Right ventricle myocardium inferior (tissue), 1 donor: Measurements from ENCODE around the gene PLEKHA8. TPM values are rescaled to one million over a fixed set of nuclear protein-coding genes. Genes with fewer than 3 reads are reported as not detected.
"Not testable (repeated sequence)": the region's sequence is repeated elsewhere in the genome, so short reads cannot be mapped to it uniquely, and the experiment has no call there.

Experiments used
- ATAC-seq: fragments of 200-7000 bp; cut with Tn5 transposase; one replicate; pipeline ENCODE4 v1.9.1; 2020; ENCODE audit warnings: mild to moderate bottlenecking, moderate library complexity
- DNase-seq: peaks from one replicate; pipeline ENCODE4 v3.0.0; 2021; ENCODE audit errors: missing footprints
- intact Hi-C: fragments of 100-400 bp; cut with DNase I; formaldehyde crosslinking; loops from one replicate; pipeline ENCODE4 v1.11.0; 2022
- total RNA-seq: library from RNA; stranded (reverse); fragmentation: NEBNext Ultra II Directional; extraction: Animal tissue kit (Norgen Biotek cat#: 25700); gene quantifications from one replicate; pipeline ENCODE4 v1.2.1, GENCODE V29; 2021
- donor health status: DM: no; HTN: yes; CAD: no; lungs with severe emphysema.

Gene PLEKHA8
- total RNA-seq, 1 donor from 2014 or later = 3.9 TPM

DNA sequence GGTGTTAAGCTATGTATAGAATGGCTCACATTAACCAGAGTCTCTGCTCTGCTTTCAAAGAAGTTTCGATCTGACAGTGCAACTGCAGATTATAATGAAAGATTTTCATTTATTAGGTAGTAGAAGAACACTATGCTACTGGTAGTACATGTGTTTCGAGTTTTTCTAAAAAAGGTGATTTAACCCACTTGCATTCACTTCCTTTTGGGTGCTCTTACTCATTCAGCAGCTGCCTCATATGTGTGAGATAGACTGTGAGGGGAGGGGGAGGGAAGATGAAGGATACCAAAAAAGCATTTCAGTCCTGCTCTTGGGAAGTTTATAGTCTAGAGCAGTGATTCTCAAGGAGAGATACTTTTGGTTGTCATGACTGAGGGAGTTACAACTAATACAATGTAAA is 20.4 kb downstream of the PLEKHA8 start:
- DNase-seq = no peak
- ATAC-seq = no peak

DNA sequence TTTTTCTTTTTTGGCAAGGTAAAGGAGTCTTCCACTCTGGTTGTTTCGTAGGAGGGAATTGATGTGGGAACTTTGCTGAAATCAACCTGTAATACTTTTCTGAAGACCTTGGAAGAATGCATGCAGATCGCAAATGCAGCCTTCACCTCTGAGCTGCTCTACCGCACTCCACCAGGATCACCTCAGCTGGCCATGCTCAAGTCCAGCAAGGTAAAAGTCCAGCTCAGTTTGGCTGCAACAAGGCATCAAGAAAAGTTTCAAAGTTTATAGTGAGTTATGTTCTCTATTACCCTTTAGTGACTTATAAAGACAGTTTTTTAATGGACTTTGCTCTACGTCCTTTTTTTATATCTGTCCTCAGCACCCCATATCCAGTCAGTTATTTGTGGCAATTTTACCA is 21.0 kb downstream of the PLEKHA8 start:
- intact Hi-C loops = no loop called here
- ATAC-seq = no peak
- DNase-seq = no peak

More for the DNA sequence above, 20.4 kb downstream of the PLEKHA8 start:
- intact Hi-C loops = no loop called here

DNA sequence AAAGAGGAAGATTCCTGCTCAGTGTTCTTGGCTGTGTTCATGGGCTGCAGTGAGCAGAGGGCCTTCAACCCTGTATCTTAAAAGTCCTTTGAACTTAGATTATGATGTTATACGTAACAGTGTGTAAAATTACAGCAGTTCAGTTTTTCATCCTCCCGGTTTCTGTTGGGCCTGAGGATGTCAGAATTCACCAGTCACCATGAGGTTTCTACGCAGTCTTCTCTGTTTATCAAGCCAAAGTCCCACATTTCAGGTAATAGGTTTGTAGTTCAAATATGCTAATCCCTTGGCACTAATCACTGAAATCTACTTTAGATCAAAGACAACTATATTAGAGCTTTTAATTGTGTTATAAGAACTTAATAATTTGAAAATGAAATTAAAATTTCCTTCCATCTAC is 24.9 kb downstream of the PLEKHA8 start:
- intact Hi-C loops = no loop called here
- ATAC-seq = no peak
- no peak for DNase-seq

DNA sequence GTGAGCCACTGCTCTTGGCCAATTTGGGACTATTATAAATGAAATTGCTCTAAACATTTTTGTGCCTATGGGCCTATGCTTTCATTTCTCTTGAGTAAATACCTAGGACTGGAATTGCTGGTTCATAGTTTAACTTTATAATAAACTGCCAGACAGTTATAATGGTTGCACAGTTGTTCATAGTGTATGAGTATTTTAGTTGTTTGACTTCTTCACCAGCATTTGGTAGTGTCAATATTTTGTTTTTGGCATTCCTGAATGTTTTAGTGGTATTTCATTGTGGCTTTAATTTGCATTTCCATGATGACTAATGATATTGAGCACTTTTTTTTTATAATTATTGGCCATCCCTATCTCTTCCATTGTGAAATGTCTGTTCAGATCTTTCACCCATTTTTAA is 29.5 kb downstream of the PLEKHA8 start:
- ATAC-seq = no peak
- intact Hi-C loops = no loop called here
- no peak for DNase-seq

DNA sequence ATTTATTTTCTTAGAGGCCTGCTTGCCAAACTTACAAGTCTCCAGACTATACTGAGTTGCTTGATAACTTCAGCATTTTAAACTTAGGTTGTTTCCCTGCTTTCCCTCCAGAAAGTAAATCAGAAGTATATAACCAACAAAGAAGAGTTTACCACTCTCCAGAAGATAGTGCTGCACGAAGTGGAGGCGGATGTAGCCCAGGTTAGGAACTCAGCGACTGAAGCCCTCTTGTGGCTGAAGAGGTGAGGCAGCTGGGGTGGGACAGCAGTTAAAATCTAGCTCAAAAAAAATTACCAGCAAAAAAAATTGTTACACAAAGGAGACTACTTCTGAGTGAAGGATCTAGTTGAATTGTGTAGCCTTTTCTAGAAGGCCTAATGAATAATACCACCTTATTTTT is 33.6 kb downstream of the PLEKHA8 start:
- intact Hi-C loops, DNase-seq: not testable (repeated sequence)
- ATAC-seq = peak; percentile 80

DNA sequence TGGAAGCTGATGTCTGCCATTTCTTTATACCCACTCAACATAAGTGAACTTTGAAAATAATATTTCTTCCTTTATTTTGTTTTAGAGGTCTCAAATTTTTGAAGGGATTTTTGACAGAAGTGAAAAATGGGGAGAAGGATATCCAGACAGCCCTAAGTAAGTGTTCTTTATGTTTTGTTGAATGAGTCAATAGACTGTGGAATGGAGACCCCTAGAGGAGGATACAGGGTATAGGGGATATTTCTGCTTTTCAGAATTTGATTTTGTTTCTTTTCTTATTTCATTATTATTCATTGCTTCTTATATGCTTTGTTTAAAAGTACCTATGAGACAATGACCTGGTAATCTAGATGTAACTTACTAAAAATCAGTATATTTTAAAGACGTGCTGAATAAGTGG is 34.4 kb downstream of the PLEKHA8 start:
- ATAC-seq = peak; percentile 70
- DNase-seq = no peak
- intact Hi-C loops = no loop called here

DNA sequence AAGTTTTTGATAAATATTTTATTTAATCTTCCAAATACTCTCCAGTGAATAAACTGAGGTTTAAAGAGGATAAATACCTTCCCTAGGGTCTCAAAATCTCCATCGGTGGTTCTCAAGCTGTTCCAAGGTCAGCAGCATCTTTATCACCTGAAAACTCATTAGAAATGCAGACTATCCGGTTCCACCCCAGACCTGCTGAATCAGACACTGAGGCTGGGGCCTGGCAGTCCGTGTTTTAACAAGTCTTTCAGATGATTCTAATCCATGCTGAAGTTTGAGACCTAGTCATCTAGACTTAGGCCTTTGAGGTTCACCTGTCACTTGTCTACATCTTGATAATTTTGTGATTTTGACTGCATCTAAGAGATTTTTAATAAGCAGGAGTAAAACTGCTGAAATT is 37.5 kb downstream of the PLEKHA8 start:
- DNase-seq (no peak), ATAC-seq (no peak)
- intact Hi-C loops = loop anchor here (5.0 kb wide), 1 partner anchor 318 kb away; no protein-coding TSS in a partner anchor

DNA sequence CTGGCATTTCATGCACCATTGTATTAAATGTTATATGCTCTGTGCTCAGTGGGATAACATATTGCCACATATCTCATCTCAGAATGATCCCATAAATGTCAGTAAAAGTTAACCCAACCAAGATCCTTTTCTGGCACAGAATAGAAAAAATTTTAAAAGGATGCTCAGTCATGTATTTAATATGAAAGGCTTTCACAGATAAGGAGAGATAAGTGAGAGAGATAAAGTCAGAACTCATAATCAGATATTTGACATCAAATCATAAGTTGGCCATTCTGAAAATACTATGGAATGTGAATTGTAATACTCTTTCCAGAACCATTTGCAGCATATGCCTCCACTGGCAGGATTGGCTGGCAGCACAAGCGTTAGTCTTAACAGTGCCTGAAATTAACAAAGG is 38.5 kb downstream of the PLEKHA8 start:
- DNase-seq = no peak
- intact Hi-C loops = loop anchor here (5.0 kb wide), 1 partner anchor 319 kb away; no protein-coding TSS in a partner anchor
- no peak for ATAC-seq

DNA sequence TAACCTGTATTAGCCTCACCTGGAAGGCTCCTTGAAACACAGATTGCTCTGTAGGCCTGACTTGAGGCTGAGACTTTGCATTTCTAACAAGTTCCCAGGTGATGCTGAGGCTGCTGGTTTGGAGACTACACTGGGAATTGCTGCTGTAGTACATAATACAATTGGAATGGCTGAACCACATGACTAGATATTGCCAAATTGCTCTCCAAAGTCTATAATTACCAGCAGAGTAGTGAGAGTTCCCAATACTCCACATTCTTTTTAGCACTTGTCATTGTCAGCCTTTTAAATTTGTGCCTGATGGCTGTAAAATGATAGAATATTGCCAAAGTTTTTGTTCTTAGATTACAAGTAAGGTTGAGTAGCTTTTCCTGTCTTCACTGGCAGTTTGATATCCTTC is 39.9 kb downstream of the PLEKHA8 start:
- intact Hi-C loops = loop anchor here (5.0 kb wide), 1 partner anchor 321 kb away; no protein-coding TSS in a partner anchor
- peak; percentile 83 for ATAC-seq

DNA sequence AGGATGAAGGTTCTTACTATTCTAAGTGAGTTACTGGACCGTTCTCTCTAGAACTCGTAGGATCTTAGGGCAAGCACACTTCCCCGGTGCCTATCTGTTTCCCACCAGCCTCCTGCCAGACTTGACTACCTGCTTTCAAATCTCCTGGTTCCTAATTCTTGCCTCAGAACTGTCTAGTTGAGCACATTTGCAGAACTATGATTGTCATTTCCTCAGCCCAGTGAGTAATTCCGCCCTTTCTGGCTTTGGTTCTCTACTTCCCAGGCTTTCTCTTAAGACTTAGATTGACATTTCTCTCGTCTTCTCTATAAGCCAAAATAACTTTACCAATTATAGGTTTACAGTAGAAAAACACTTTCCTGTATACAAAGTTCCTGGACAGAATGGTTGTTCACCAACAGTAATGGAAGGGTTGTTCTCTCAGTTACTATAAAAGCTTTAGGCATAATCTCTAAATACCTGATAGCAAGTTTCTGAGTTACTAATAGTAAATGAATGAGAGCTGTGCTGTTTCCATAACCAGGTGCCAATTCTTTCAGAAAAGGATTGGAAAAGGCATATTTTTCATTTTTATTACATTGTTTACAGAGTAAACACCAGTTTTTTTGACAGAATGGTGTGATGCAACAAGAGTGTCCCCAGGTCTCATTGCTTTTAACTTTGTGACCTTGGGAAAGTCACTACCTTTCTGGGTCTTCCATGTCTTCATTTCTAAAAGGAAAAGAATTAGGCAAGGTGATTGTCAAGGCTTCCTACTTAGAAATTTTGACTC is 41.1 kb downstream of the PLEKHA8 start:
- ATAC-seq = no peak
- intact Hi-C loops = loop anchor here (5.0 kb wide), 1 partner anchor 322 kb away; no protein-coding TSS in a partner anchor
- no peak for DNase-seq

More for the DNA sequence above, 39.9 kb downstream of the PLEKHA8 start:
- no peak for DNase-seq

DNA sequence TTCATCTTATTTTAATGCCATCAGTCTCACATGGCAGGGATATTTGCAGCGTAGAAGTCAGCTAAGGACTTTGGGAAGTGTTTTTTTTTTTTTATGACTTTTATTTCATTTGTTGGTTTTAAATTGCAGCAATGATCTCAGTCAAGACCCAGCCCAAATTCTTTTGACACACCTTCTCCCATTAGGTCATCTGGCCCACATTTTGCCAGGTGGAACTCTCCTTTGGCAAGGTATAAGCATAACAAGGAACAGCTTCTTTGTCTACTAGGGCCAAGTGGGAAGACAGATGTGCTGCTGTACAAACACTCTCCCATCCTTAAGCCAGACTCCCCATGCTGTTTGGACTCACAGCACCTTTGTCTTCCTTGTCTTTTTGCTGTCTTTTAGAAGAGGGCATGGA is 41.8 kb downstream of the PLEKHA8 start:
- ATAC-seq = no peak
- DNase-seq = no peak
- intact Hi-C loops = loop anchor here (5.0 kb wide), 1 partner anchor 193 kb away; no protein-coding TSS in a partner anchor

DNA sequence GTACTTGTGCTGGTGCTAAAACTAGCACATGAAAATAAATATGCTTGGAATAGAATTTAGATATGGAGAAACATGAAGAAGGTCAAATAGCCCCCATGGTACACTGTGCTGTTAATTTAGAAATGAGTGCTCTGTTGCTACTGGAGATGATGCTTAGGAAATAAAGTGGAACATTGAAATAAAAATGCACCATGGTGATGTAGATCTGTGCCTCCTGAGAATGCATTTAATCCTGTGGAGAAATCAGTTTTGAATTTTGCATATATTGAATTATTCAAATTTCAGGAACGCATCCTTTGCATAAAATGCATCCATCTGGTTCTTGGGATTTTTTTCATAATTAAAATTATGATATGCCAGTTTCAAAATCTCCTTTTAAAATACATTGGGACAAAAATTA is 44.5 kb downstream of the PLEKHA8 start:
- DNase-seq = no peak
- ATAC-seq = no peak
- intact Hi-C loops = loop anchor here (5.0 kb wide), 1 partner anchor 195 kb away; no protein-coding TSS in a partner anchor

DNA sequence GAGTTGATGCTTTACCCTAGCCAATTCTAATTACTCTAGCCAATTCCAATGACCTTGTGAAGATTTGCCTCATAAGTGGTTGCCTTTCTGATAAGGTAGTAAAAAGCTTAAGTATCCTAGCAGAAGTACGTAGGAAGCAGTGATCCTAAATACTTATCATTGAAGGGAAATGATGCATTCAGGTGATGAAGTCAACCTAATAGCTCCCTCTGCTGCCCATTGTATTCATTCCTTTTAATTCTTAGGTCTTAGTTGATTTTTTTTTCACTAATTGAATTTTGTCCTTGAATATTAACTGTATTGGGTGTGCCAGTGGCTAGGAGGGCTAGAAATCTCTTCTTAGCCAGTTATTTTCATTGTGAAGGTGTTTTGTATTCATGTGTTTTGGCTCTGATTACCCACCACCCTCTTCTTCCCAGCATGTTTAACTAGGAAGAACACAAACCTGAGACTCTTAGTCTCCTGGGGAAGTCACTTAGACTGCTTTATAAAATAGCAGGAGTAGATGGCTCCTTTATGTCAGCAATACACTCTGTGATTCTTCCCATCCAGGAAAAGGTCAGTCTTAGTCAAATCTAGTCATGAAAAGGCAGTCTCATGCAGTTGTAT is 46.3 kb downstream of the PLEKHA8 start:
- intact Hi-C loops = loop anchor here (5.0 kb wide), 1 partner anchor 197 kb away; no protein-coding TSS in a partner anchor
- ATAC-seq = no peak
- DNase-seq = no peak

DNA sequence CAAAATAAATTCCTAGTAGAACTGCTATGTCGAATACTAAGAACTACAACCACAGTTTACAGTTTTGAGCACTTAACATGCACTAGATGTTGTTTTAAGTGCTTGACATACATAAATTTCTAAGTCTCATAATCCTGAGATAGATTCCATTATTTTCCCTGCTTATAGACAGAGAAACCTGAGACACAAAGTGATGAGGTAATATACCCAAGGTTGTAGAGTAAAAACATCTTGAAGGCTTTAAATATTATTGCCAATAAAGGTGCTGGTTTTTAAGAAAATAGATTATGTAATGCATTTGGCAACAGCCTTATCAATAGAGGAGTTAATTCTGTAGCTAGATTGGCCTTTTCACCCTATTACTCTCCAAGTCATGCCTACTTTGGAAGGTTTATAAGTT is 48.2 kb downstream of the PLEKHA8 start:
- intact Hi-C loops = no loop called here
- ATAC-seq = no peak
- no peak for DNase-seq

DNA sequence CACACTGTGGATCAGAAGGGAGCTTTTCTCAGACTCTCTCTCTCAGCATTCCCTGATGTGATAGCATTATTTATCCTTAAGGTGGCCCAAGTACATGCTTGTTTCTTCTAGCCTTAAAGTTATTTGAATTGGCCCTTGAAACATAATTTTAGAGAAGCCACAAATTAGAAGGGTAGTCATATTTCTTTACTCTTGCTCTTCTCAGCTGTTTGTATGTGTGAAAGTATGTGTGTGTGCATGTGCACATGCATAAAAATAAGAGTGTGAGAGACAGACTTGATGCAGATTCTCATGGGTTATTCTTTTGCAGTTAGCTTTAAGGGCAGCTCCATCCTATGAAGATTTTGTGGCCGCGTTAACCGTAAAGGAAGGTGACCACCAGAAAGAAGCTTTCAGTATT is 50.1 kb downstream of the PLEKHA8 start:
- ATAC-seq (no peak), DNase-seq (no peak)
- intact Hi-C loops = no loop called here

DNA sequence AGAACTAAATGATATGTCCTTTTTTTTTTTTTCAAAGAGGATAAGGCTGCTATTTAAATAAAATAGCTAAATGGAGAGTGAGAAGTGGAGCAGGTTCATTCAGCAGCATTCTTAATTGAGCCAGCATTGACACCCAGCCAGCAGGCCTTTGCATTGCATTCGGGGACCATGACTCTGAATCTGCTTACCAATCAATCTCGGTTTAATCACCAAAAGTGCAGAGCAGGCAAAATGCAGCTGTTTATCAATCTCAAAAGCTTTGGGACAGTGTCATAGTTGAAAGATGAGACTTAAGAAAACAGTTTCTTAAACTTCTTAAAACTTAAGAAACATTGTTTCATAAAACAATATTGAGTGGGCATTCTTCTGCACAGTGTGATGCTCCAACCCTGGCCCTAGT is 51.7 kb downstream of the PLEKHA8 start:
- DNase-seq (no peak), ATAC-seq (no peak)
- intact Hi-C loops = no loop called here

DNA sequence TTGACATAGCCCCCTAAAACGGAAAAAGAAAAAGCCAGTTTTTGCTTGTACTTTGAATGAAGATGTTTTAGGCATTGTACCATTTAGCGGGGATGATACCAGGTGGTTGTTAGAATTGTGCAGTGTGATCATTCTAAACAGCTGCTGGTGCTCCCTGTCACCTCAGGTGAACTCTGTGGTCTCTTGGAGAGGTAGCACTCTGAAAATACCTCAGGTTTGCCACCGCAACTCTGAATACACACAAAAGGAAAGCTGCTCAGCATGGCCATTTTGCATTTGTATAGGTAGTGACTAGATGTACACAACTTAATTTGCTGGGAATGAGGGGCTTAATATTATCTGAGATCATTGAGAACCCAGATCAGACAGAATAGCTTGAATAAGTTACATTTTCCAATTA is 52.6 kb downstream of the PLEKHA8 start:
- ATAC-seq = no peak
- intact Hi-C loops = no loop called here
- no peak for DNase-seq

DNA sequence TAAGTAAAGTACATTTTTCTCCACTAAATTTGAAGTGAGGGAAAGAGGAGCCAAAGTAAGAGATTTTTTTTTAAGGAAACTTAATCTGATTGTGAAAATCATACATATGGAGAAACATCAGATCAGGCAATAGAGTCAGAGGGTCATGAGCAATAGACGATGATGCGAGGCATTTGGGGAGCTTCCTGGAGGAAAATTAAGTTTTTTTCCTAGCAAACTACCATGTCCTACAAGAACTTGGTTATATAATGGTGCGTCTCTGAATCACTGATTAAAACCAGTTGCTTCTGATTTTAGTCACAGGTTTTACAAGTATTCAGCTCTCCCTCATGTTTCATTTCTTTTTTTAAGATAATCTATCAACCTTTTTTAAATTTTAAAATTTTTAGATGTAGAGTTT is 54.5 kb downstream of the PLEKHA8 start:
- intact Hi-C loops = no loop called here
- no peak for DNase-seq
- no peak for ATAC-seq

DNA sequence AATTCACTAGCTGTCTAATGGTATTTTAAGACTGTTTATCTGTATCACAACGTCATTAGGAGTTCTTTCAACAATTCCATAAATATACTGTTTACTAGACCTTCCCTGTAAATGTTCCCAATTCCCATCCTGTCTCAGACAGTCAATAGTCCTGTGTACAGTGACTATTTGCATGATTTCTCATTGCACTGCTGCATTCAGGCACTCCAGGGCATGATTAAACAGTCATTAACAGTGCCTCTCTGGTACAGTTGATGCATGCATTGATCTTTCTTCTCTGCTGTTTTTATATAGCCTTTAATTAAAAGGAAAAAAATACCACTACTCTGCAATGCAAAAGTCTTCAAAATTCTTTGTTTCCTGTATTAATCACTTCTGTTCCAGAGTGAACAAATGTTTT is 55.1 kb downstream of the PLEKHA8 start:
- ATAC-seq (no peak), DNase-seq (no peak)
- intact Hi-C loops = no loop called here

DNA sequence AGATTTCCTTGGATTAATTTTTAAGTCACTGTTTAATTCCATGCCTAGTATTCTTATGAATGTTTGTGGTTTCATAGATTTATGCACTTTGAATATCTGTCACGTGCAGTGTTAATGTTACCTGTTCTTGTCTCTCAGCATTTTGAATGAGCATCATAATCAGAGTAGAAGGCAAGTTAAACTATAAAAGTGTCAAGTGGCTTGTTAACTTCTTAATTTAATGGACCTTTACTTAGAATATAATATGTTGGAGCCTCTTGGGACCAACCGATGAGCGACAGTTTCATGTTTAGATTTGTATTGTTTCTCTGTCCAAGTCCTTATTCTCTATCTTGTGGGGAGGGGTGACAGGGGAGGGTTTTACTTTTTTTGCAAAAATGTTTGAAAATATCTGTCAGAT is 56.0 kb downstream of the PLEKHA8 start:
- intact Hi-C loops = no loop called here
- ATAC-seq = no peak
- DNase-seq = no peak
